Gastrocnemius medialis (tissue), 4 donors: ENCODE data around the gene OR51B4.

Source experiments
- CTCF ChIP-seq, 5 experiments: fragments of 450-650 bp in 3 of 5; fragments of 200-600 bp in 2 of 5; sonication (generic) in 2 of 5; IDR thresholded peaks in 4 of 5; conservative IDR thresholded peaks in 1 of 5; 1 replicate in 4 of 5; 2 replicates in 1 of 5; pipeline ENCODE4 v1.5.1; 2016 to 2019; ENCODE audit warnings: antibody characterized with exemption in 5 of 5, mild to moderate bottlenecking in 3 of 5, moderate library complexity in 3 of 5
- POLR2A ChIP-seq, 2 donors: fragments of 450-650 bp; IDR thresholded peaks; one replicate each; pipeline ENCODE4 v1.6.1; 2017; ENCODE audit warnings: antibody characterized with exemption in 2 of 2, mild to moderate bottlenecking in 2 of 2, moderate library complexity in 2 of 2

GRCh38 chr11:5265832-5266231 lies 35.9 kb downstream of the OR51B4 start:
- TF ChIP-seq CTCF (IDR thresholded peaks at IDR 0.05 in 4 of 5, conservative IDR thresholded peaks at IDR 0.05 in 1 of 5): no peak
- no peak for TF ChIP-seq POLR2A (IDR thresholded peaks at IDR 0.05)
